ENCODE measurements around the gene DPP8.

DNA sequence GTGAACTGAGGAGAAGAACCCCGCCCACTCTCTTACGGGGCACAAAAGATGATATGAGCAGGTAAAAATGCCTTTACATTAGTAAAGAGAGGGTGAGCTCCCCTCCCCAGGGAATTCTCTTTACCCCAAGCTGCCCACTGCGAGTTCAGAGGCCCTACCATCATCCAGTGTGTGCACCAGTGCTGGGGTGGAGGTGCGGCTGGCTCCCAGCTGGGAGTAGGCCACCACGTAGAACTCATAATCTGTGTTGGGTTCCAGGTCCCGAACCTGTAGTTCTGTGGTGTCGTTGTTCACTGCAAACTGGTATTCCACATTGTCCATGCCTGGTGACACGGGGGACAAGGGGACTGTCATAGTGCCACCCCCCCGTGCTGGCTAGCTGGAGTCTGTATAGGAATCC is 122.6 kb downstream of the DPP8 start:
- TF ChIP-seq, protein P1, sequence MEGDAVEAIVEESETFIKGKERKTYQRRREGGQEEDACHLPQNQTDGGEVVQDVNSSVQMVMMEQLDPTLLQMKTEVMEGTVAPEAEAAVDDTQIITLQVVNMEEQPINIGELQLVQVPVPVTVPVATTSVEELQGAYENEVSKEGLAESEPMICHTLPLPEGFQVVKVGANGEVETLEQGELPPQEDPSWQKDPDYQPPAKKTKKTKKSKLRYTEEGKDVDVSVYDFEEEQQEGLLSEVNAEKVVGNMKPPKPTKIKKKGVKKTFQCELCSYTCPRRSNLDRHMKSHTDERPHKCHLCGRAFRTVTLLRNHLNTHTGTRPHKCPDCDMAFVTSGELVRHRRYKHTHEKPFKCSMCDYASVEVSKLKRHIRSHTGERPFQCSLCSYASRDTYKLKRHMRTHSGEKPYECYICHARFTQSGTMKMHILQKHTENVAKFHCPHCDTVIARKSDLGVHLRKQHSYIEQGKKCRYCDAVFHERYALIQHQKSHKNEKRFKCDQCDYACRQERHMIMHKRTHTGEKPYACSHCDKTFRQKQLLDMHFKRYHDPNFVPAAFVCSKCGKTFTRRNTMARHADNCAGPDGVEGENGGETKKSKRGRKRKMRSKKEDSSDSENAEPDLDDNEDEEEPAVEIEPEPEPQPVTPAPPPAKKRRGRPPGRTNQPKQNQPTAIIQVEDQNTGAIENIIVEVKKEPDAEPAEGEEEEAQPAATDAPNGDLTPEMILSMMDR (IDR thresholded peaks at IDR 0.05) = no peak
- TF ChIP-seq, protein P2, sequence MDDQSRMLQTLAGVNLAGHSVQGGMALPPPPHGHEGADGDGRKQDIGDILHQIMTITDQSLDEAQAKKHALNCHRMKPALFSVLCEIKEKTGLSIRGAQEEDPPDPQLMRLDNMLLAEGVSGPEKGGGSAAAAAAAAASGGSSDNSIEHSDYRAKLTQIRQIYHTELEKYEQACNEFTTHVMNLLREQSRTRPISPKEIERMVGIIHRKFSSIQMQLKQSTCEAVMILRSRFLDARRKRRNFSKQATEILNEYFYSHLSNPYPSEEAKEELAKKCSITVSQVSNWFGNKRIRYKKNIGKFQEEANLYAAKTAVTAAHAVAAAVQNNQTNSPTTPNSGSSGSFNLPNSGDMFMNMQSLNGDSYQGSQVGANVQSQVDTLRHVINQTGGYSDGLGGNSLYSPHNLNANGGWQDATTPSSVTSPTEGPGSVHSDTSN (IDR thresholded peaks at IDR 0.05) = no peak
- TF ChIP-seq YY1 (IDR thresholded peaks at IDR 0.05; ENCODE audit: low read depth) = no peak
- TF ChIP-seq, protein P3, sequence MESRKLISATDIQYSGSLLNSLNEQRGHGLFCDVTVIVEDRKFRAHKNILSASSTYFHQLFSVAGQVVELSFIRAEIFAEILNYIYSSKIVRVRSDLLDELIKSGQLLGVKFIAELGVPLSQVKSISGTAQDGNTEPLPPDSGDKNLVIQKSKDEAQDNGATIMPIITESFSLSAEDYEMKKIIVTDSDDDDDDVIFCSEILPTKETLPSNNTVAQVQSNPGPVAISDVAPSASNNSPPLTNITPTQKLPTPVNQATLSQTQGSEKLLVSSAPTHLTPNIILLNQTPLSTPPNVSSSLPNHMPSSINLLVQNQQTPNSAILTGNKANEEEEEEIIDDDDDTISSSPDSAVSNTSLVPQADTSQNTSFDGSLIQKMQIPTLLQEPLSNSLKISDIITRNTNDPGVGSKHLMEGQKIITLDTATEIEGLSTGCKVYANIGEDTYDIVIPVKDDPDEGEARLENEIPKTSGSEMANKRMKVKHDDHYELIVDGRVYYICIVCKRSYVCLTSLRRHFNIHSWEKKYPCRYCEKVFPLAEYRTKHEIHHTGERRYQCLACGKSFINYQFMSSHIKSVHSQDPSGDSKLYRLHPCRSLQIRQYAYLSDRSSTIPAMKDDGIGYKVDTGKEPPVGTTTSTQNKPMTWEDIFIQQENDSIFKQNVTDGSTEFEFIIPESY (IDR thresholded peaks at IDR 0.05; ENCODE audit: borderline replicate concordance, low read depth) = no peak
- no peak for TF ChIP-seq EZH2phosphoT487 (IDR thresholded peaks at IDR 0.05; ENCODE audit: borderline replicate concordance, low read depth)
- TF ChIP-seq FOXJ3 (CRISPR knock-in tag; IDR thresholded peaks at IDR 0.05) = no peak
- TF ChIP-seq FOSL2 (IDR thresholded peaks at IDR 0.05; ENCODE audit: borderline replicate concordance, low read depth) = no peak
- no peak for TF ChIP-seq POLR2AphosphoS5 (IDR thresholded peaks at IDR 0.05; ENCODE audit: low read depth, low read length)
- TF ChIP-seq EP300 (IDR thresholded peaks at IDR 0.05; ENCODE audit: borderline replicate concordance in 1 of 2, low read depth in 1 of 2, low read length in 1 of 2) = no peak
